HG03064 (cell line): ENCODE measurements around the gene ZC3HAV1.
A peak's percentile ranks its signal among the peaks of the same experiment; 100 is the strongest.
"Not testable (repeated sequence)": the region's sequence is repeated elsewhere in the genome, so short reads cannot be mapped to it uniquely, and the experiment has no call there.

Experiments
- ATAC-seq: cut with Tn5 transposase; IDR thresholded peaks from one replicate; pipeline ENCODE4 v1.9.1; 2021; ENCODE audit warnings: low read depth; ENCODE audit not compliant: unreplicated experiment

The ZC3HAV1 gene

DNA sequence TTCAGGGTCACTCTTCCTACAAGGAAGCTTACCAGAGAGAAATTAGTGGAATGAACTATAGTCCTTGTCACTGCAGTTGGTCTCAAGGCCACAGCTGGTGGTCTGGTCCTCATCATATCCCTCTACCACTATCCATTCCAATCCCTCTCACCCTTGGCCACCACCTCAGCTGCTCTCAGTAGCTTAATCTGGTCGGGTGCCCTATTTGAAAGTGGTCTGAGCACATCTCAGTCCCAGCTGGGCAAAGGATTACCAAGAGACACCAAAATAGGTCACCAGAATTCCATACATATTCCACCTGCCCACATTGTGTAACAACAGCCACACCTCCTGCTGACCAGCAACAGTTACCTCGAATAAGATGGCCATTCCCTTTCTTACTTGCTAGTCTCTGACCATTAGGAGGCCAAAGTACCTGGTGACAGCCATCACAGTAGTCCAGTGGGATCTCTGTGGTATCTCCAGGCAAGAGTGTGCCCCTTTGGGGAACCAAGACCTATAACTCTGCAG is 3.3 kb upstream of the ZC3HAV1 start:
- no peak for ATAC-seq

DNA sequence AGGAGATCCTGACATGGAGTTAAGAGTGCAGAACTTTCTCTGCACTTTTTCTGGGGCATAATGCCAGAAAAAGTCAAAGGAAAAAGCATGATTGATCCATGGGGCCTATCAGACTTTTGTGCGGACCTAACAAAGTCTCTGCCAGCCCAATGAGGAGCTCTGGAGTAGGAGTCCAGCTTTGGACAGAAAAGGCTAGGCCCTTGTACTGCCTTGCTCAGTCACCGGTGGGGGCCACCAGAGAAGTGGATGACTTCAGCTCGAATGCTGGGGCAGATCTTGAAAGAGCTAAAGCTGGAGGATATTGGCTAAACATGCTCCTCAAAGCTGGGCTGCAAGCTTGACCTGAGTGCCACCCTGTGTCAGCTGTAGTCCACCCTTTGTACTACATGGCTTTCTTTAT is 2.8 kb upstream of the ZC3HAV1 start:
- no peak for ATAC-seq

- no peak for ATAC-seq
These were observed 2.3 kb upstream of the ZC3HAV1 start for GRCh38 chr7:139111811-139112301.

- no peak for ATAC-seq
These were observed 1.6 kb upstream of the ZC3HAV1 start for GRCh38 chr7:139111147-139111546.

DNA sequence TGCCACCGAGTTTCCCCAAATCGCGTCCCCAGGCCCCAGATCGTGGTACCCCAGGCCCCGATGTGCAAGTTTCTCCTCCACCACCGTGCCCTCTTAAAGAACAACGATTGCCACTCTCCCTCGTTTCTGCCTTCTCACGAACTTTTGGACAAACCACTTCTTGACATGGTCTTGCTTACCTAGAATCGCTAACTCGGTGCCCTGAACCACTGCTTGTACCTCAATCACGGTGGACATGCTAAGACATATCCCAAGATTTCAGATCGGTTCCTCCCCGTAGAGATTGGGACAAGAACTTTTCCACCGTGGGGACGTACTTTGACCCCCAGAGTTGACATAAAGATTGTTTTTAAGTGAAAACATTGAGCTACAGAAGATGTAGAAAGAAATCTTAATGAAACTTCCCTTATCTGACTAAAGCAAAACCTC is 477 bp upstream of the ZC3HAV1 start:
- peak; percentile 3 for ATAC-seq

GRCh38 chr7:139108266-139109187 is 993 bp downstream of the ZC3HAV1 start:
- ATAC-seq: peak; percentile 2

DNA sequence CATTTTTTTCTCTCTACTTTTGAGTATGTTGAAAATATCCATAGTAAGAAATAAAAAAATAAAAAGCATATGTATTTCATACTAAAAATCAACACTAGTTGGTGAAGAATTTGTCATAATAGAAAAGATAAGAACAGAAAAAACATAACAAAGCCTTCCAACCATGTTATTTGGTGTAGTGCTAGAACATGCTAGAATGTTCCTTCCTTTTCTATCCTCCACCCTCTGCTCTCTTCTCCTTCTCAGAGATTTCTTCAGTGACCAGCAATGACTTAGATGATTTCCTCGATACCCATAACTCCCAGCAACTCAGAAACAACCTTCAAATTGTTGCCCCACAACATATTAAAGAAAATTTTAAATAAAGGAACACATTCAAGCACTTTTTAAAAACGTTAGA is 2.6 kb downstream of the ZC3HAV1 start:
- ATAC-seq: no peak

GRCh38 chr7:139106227-139106626 is 3.3 kb downstream of the ZC3HAV1 start:
- ATAC-seq: not testable (repeated sequence)

- ATAC-seq: no peak
These were observed 4.0 kb downstream of the ZC3HAV1 start for GRCh38 chr7:139105484-139105883.

GRCh38 chr7:139104091-139104450 is 5.4 kb downstream of the ZC3HAV1 start:
- no peak for ATAC-seq

GRCh38 chr7:139103057-139103815 is 6.3 kb downstream of the ZC3HAV1 start:
- no peak for ATAC-seq

DNA sequence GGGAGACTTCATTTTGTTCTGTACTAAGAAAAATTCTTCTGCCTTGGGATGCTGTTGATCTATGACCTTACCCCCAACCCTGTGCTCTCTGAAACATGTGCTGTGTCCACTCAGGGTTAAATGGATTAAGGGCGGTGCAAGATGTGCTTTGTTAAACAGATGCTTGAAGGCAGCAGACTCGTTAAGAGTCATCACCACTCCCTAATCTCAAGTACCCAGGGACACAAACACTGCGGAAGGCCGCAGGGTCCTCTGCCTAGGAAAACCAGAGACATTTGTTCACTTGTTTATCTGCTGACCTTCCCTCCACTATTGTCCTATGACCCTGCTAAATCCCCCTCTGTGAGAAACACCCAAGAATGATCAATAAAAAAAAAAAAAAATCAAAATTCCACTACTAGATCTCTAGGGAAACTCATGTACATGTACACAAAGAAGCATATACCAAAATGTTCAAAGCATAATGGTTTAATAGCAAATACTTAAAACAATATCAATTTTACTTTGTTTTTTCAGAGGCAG is 7.8 kb downstream of the ZC3HAV1 start:
- not testable (repeated sequence) for ATAC-seq

GRCh38 chr7:139099172-139099947 is 10.2 kb downstream of the ZC3HAV1 start:
- no peak for ATAC-seq

DNA sequence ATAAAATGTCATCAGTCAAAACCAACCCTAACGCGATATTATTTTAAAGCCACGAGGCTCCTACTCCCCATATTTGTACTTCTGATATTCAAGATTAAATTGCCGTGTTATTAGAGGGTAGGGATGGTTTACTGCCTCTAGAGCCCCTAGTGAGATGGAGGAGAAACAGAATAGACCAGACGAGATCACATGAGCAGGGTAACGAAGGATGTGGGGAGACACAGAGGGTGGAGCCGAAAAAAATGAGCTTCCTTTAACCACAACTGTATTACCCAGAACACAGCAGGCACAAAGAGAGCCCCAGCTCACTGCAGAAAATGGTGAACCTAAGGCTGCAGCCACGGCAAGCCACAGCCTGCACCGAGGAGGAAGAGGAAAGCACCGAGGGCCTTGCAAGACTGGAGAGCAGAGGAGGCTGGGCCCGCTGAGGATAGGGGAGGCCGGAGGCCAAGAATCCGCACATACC is 14.3 kb downstream of the ZC3HAV1 start:
- peak; percentile 99 for ATAC-seq

DNA sequence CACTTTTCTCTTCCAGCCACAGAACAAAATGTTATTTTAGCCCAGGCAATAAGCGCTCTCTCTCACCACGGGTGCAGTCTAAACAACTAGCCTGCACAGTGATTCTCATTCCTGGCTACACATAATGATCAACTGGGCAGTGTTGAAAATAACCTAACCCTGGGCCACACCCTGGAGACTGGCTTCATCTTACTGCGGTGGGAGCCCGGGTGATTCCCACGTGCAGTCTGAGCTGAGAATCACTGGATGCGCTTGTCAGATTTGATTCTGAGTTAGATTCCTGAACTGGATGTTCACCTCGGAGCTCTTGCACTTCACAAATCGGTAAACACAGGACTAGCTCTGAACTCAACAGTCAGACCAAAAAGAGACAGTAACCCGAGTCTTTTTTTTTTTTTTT is 14.9 kb downstream of the ZC3HAV1 start:
- ATAC-seq: no peak

GRCh38 chr7:139094030-139094429 is 15.5 kb downstream of the ZC3HAV1 start:
- no peak for ATAC-seq

DNA sequence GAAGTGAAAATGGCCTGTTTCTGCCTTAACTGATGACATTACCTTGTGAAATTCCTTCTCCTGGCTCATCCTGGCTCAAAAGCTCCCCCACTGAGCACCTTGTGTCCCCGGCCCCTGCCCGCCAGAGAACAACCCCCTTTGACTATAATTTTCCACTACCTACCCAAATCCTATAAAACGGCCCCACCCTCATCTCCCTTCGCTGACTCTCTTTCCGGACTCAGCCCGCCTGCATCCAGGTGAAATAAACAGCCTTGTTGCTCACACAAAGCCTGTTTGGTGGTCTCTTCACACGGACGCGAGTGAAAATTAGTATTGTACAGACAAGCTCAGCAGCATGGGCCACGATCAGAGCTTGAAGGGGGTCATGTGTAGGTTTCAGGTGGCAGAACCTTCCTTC is 16.0 kb downstream of the ZC3HAV1 start:
- ATAC-seq: not testable (repeated sequence)

DNA sequence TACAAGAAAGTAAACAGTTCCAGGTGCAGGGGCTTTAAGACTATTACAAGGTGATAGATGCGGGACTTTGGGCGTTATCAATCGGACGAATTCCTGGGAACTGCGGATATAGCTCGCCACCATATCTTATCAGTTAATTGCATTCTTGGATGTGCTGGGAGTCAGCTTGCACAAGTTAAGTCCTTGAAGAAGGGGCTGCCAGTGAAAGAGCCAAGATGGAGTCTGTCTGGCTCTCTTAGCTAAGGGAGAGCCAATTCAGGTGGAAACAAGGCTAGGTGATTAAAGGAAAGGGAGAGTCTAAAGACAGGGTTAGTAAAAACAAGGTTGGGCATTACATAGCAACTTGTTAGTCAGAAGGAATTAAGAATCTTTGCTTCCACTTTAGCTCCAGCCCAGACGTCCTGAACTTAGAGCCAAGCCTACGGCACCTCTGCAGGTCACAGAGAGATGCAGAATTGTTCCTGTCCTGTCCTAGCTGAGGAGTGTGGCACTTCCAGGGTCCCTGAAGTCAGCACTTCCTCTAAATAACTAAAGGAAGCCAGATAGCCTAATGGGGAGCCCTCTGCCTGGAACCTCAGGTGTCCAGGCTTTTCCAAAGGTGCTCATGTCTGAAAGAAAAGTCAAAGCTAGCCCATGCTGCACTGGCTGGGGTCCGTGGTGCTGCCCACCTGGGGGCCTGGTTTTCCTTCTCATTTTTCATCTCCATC is 17.3 kb downstream of the ZC3HAV1 start:
- ATAC-seq: no peak

- ATAC-seq: no peak
These were observed 17.9 kb downstream of the ZC3HAV1 start for GRCh38 chr7:139091677-139091996.

GRCh38 chr7:139089118-139089517 is 20.4 kb downstream of the ZC3HAV1 start:
- no peak for ATAC-seq
